ENCODE data around the gene ROM1. TPM values are rescaled to one million over a fixed set of nuclear protein-coding genes. Genes with fewer than 3 reads are reported as not detected.
"Not testable (repeated sequence)": the region's sequence is repeated elsewhere in the genome, so short reads cannot be mapped to it uniquely, and the experiment has no call there.

The ROM1 gene
- total RNA-seq, 1 donor from 2014 or later = not detected

DNA sequence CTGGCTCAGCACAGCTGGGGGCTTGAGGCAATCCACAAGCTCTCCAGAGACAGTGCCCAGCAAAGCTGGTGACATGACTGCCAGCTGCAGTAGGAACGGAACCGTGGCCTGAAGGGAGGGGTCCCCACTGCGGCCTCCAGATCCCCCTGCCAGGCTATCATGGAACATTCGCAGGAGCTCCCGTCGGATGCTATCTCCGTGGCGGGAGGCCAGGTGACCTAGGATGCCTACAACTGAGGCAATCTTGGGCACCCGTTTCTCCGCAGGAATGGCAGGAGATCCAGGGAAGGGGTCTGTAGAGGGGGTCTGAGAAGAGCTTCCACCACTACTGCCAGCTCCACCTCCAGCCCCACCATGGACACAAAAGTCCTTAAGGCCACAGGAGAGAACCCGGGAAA, 35.9 kb downstream of the ROM1 start:
- Histone ChIP-seq H3K4me1 (peaks cover 4 to 29% of the 10 kb centered on the region in 2 donors), H3K9me3 (no peaks in the 10 kb centered on the region)
- TF ChIP-seq, protein P1, sequence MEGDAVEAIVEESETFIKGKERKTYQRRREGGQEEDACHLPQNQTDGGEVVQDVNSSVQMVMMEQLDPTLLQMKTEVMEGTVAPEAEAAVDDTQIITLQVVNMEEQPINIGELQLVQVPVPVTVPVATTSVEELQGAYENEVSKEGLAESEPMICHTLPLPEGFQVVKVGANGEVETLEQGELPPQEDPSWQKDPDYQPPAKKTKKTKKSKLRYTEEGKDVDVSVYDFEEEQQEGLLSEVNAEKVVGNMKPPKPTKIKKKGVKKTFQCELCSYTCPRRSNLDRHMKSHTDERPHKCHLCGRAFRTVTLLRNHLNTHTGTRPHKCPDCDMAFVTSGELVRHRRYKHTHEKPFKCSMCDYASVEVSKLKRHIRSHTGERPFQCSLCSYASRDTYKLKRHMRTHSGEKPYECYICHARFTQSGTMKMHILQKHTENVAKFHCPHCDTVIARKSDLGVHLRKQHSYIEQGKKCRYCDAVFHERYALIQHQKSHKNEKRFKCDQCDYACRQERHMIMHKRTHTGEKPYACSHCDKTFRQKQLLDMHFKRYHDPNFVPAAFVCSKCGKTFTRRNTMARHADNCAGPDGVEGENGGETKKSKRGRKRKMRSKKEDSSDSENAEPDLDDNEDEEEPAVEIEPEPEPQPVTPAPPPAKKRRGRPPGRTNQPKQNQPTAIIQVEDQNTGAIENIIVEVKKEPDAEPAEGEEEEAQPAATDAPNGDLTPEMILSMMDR (IDR thresholded peaks at IDR 0.05) = no peak

GRCh38 chr11:62649486-62649885, 36.4 kb downstream of the ROM1 start:
- intact Hi-C loops (cut with DNase I) = loop anchor here (5.0 kb wide), 1 partner anchor 47 kb away; the partner anchor contains the start of gene MTA2
- H3K4me1 ChIP-seq = peaks cover 4 to 29% of the 10 kb centered on the region in 2 donors

More for the DNA sequence above, 35.9 kb downstream of the ROM1 start:
- H3K27me3 ChIP-seq = no peaks in the 10 kb centered on the region
- H3K4me3 ChIP-seq = no peak overlapping the region
- H3K36me3 ChIP-seq = peaks cover 19 to 26% of the 10 kb centered on the region in 2 donors
- DNase-seq (ENCODE audit: low spot score in 2 of 2) = no peak
- H3K27ac ChIP-seq = no peak overlapping the region
- intact Hi-C loops (cut with DNase I) = loop anchor here (5.0 kb wide), 1 partner anchor 47 kb away; the partner anchor contains the start of gene MTA2

DNA sequence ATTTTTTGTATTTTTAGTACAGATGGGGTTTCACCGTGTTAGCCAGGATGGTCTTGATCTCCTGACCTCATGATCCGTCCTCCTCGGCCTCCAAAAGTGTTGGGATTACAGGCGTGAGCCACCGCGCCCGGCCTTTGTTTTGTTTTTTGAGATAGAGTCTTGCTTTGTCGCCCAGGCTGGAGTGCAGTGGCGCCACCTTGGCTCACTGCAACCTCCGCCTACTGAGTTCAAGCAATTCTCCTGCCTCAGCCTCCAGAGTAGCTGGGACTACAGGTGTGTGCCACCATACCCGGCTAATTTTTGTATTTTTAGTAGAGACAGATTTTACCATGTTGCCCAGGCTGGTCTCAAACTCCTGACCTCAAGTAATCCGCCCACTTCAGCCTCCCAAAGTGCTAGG, 37.2 kb downstream of the ROM1 start:
- DNase-seq (ENCODE audit: low spot score in 2 of 2); H3K4me3 ChIP-seq; H3K27ac ChIP-seq; H3K9me3 ChIP-seq; H3K27me3 ChIP-seq; intact Hi-C loops (cut with DNase I): not testable (repeated sequence)
- Histone ChIP-seq H3K4me1 (peaks cover 4 to 24% of the 10 kb centered on the region in 2 donors), H3K36me3 (peaks cover 19 to 22% of the 10 kb centered on the region in 2 donors)

More at GRCh38 chr11:62649486-62649885, 36.4 kb downstream of the ROM1 start:
- no peak for DNase-seq (ENCODE audit: low spot score in 2 of 2)
- Histone ChIP-seq H3K36me3 (peaks cover 19 to 23% of the 10 kb centered on the region in 2 donors), H3K27ac (no peak overlapping the region), H3K4me3 (no peak overlapping the region), H3K9me3 (no peaks in the 10 kb centered on the region), H3K27me3 (no peaks in the 10 kb centered on the region)
- TF ChIP-seq, protein P1 (IDR thresholded peaks at IDR 0.05) = no peak

GRCh38 chr11:62652161-62653006, 39.3 kb downstream of the ROM1 start:
- no peak for DNase-seq (ENCODE audit: low spot score in 2 of 2)
- intact Hi-C loops (cut with DNase I) = loop anchor here (1.0 to 2.0 kb wide), 5 partner anchors 13 to 54 kb away; partner anchors contain the start of genes BSCL2, C11orf98, CSKMT and EML3
- Histone ChIP-seq H3K9me3 (no peaks in the 10 kb centered on the region), H3K27ac (peak overlapping the region; percentile 93 to 94), H3K36me3 (peaks cover 19 to 22% of the 10 kb centered on the region in 2 donors), H3K27me3 (no peaks in the 10 kb centered on the region), H3K4me3 (peak overlapping the region; percentile 78 to 96), H3K4me1 (peaks cover 0 to 15% of the 10 kb centered on the region in 2 donors)
- TF ChIP-seq, protein P1 (IDR thresholded peaks at IDR 0.05) = no peak

GRCh38 chr11:62654297-62654696, 41.2 kb downstream of the ROM1 start:
- TF ChIP-seq, protein P1 (IDR thresholded peaks at IDR 0.05) = no peak
- Histone ChIP-seq H3K27me3 (no peaks in the 10 kb centered on the region), H3K27ac (no peak overlapping the region), H3K36me3 (peaks cover 6 to 7% of the 10 kb centered on the region in 2 donors), H3K9me3 (no peaks in the 10 kb centered on the region), H3K4me3 (no peak overlapping the region), H3K4me1 (peaks cover 0 to 15% of the 10 kb centered on the region in 2 donors)
- intact Hi-C loops (cut with DNase I) = no loop called here
- no peak for DNase-seq (ENCODE audit: low spot score in 2 of 2)

GRCh38 chr11:62656796-62657429, 43.9 kb downstream of the ROM1 start:
- TF ChIP-seq, protein P1 (IDR thresholded peaks at IDR 0.05) = no peak
- DNase-seq (ENCODE audit: low spot score in 2 of 2) = no peak
- H3K27ac ChIP-seq = no peak overlapping the region
- no peaks in the 10 kb centered on the region for H3K27me3 ChIP-seq
- intact Hi-C loops (cut with DNase I) = no loop called here
- no peaks in the 10 kb centered on the region for H3K9me3 ChIP-seq
- no peak overlapping the region for H3K4me3 ChIP-seq
- H3K4me1 ChIP-seq = peaks cover 0 to 9% of the 10 kb centered on the region in 2 donors
- no peaks in the 10 kb centered on the region for H3K36me3 ChIP-seq
